H1 (cell line): Measurements from ENCODE around the gene FMO3. TPM values are rescaled to one million over a fixed set of nuclear protein-coding genes. Genes with fewer than 3 reads are reported as not detected.

Source experiments
- ATF3 ChIP-seq: IDR thresholded peaks from 2 replicates; pipeline ENCODE4 v1.6.1; 2011; ENCODE audit warnings: low read depth, mild to moderate bottlenecking, low read length; ENCODE audit not compliant: insufficient read depth
- CREB1 ChIP-seq: IDR thresholded peaks from 2 replicates; pipeline ENCODE4 v1.6.1; 2012; ENCODE audit warnings: inconsistent platforms
- KDM4A ChIP-seq: IDR thresholded peaks from one replicate; pipeline ENCODE4 v1.7.1; 2012; ENCODE audit warnings: low read depth, mild to moderate bottlenecking, moderate library complexity, low read length, inconsistent platforms; ENCODE audit not compliant: severe bottlenecking
- POU5F1 ChIP-seq: IDR thresholded peaks from 2 replicates; pipeline ENCODE4 v1.6.1; 2011; ENCODE audit warnings: low read depth, mild to moderate bottlenecking, low read length, moderate library complexity
- SP2 ChIP-seq: IDR thresholded peaks from 2 replicates; pipeline ENCODE4 v1.6.1; 2012; ENCODE audit warnings: mild to moderate bottlenecking, low read length, inconsistent platforms
- TEAD4 ChIP-seq: IDR thresholded peaks from 2 replicates; pipeline ENCODE4 v1.6.1; 2012; ENCODE audit warnings: low read depth, low read length, inconsistent platforms, mixed read lengths
- polyA plus RNA-seq, 7 experiments: library from polyadenylated mRNA; depleted of rRNA in 3 of 7; stranded (reverse) in 5 of 7; unstranded in 2 of 7; fragments of >200 nt in 5 of 7; fragments of 200-250 nt in 2 of 7; gene quantifications; 1 replicate in 5 of 7; 2 replicates in 1 of 7; 4 replicates in 1 of 7; pipeline versions ENCODE4 v1.2.1 to v1.2.3, GENCODE V29; 2011 to 2013; ENCODE audit warnings: missing spikeins in 2 of 7, mixed read lengths in 2 of 7
- total RNA-seq: library from RNA; stranded (reverse); fragmentation: NEBNext Ultra II Directional; extraction: Animal tissue kit (Norgen Biotek cat#: 25700); gene quantifications from 2 replicates; pipeline ENCODE4 v1.2.1, GENCODE V29; 2021

The FMO3 gene
- total and polyA plus RNA-seq, 2 of the 8 experiments (the other 6 are each of a cell fraction or from before 2014, with no cell fraction given) = not detected

- TF ChIP-seq POU5F1 (no peak), TEAD4 (no peak), SP2 (no peak), KDM4A (no peak), CREB1 (no peak), ATF3 (no peak)
Measured at GRCh38 chr1:171081763-171082201, 8.9 kb upstream of the FMO3 start (continued).
